Activated T-helper 2 cell treated with anti-CD3 and anti-CD28 coated beads, Interferon-gamma antibody, Interleukin-2, Interleukin-4, amounts not matched to agents 10 μg/mL and 5 μg/mL and 100 μg/mL, durations not matched to agents 14 hours and 24 hours and 36 hours (primary cell): ENCODE measurements around the gene GRB10. TPM values are rescaled to one million over a fixed set of nuclear protein-coding genes. Genes with fewer than 3 reads are reported as not detected.
A peak's percentile ranks its signal among the peaks of the same experiment; 100 is the strongest.

ENCODE experiments used
- DNase-seq: peaks from one replicate; pipeline ENCODE4 v3.0.0; 2021; ENCODE audit warnings: low spot score
- H3K27ac Mint-ChIP-seq: one replicate; pipeline ENCODE4 v1.8.0; 2021; ENCODE audit warnings: mixed read lengths
- H3K27me3 Mint-ChIP-seq: one replicate; pipeline ENCODE4 v1.8.0; 2021; ENCODE audit warnings: low read depth, mixed read lengths
- H3K36me3 Mint-ChIP-seq: one replicate; pipeline ENCODE4 v1.8.0; 2021; ENCODE audit warnings: low read depth, mixed read lengths
- H3K4me1 Mint-ChIP-seq: one replicate; pipeline ENCODE4 v1.8.0; 2021; ENCODE audit warnings: low read depth, mixed read lengths
- H3K4me3 Mint-ChIP-seq: one replicate; pipeline ENCODE4 v1.8.0; 2021; ENCODE audit warnings: low read depth, mild to moderate bottlenecking, moderate library complexity, mixed read lengths
- H3K9me3 Mint-ChIP-seq: one replicate; pipeline ENCODE4 v1.8.0; 2021; ENCODE audit warnings: mixed read lengths
- intact Hi-C: fragments of 100-400 bp; cut with micrococcal nuclease; formaldehyde crosslinking; loops from one replicate; pipeline ENCODE4 v1.15.1; 2023
- total RNA-seq: library from RNA; stranded (reverse); gene quantifications from 2 replicates; pipeline ENCODE4 v1.2.3, GENCODE V29; 2022

GRB10 gene
- total RNA-seq, 1 donor from 2014 or later: 2.3 TPM

GRCh38 chr7:50610521-50611277 is 172.0 kb downstream of the GRB10 start:
- intact Hi-C loops: loop anchor here (2.0 to 5.0 kb wide), 6 partner anchors 16 to 512 kb away; no protein-coding TSS in a partner anchor
- H3K36me3 Mint-ChIP-seq: peaks cover 14% of the 10 kb centered on the region
- peak; percentile 47 for DNase-seq
- H3K4me1 Mint-ChIP-seq: peaks cover 45% of the 10 kb centered on the region
- no peak overlapping the region for H3K4me3 Mint-ChIP-seq
- H3K9me3 Mint-ChIP-seq: peaks cover 12% of the 10 kb centered on the region
- H3K27me3 Mint-ChIP-seq: no peaks in the 10 kb centered on the region
- H3K27ac Mint-ChIP-seq: no peak overlapping the region

- no peak overlapping the region for H3K4me3 Mint-ChIP-seq
- peaks cover 37% of the 10 kb centered on the region for H3K4me1 Mint-ChIP-seq
- intact Hi-C loops: no loop called here
- H3K9me3 Mint-ChIP-seq: peaks cover 12% of the 10 kb centered on the region
- H3K27ac Mint-ChIP-seq: no peak overlapping the region
- peaks cover 14% of the 10 kb centered on the region for H3K36me3 Mint-ChIP-seq
- no peaks in the 10 kb centered on the region for H3K27me3 Mint-ChIP-seq
- no peak for DNase-seq
Measured at GRCh38 chr7:50608196-50608906, 174.3 kb downstream of the GRB10 start.

GRCh38 chr7:50607524-50608125 is 175.1 kb downstream of the GRB10 start:
- intact Hi-C loops: no loop called here
- Mint-ChIP-seq H3K36me3 (peaks cover 14% of the 10 kb centered on the region), H3K4me3 (no peak overlapping the region), H3K27ac (no peak overlapping the region), H3K4me1 (peaks cover 32% of the 10 kb centered on the region), H3K9me3 (peaks cover 12% of the 10 kb centered on the region), H3K27me3 (no peaks in the 10 kb centered on the region)
- no peak for DNase-seq

DNA sequence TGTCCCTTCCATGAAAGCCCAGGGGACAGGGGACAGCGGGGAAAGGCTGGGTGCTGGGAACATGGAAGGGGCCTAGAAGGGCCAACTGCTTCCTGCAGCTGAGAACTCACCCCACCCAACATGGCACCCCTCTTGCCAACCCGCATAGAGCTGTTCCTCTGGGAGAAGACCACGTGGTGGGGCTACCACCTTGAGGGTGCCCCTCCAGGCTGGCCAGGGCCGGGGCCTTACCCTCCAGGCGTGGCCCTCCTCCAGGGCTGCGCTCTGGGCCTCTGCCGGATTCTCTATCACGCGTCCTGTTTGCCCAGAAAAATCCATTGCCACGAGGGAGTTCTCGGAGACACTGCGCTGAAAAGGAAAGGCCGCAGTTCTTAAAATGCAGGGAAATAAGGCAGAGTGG is 177.6 kb downstream of the GRB10 start:
- peaks cover 13% of the 10 kb centered on the region for H3K36me3 Mint-ChIP-seq
- H3K4me3 Mint-ChIP-seq: no peak overlapping the region
- no peak for DNase-seq
- H3K27me3 Mint-ChIP-seq: no peaks in the 10 kb centered on the region
- intact Hi-C loops: no loop called here
- H3K27ac Mint-ChIP-seq: no peak overlapping the region
- H3K4me1 Mint-ChIP-seq: peaks cover 23% of the 10 kb centered on the region
- peaks cover 12% of the 10 kb centered on the region for H3K9me3 Mint-ChIP-seq

- Mint-ChIP-seq H3K27me3 (no peaks in the 10 kb centered on the region), H3K36me3 (peaks cover 14% of the 10 kb centered on the region), H3K9me3 (peaks cover 9% of the 10 kb centered on the region), H3K4me3 (no peak overlapping the region), H3K4me1 (peaks cover 20% of the 10 kb centered on the region), H3K27ac (no peak overlapping the region)
- DNase-seq: no peak
- intact Hi-C loops: no loop called here
Measured at GRCh38 chr7:50603287-50603686, 179.4 kb downstream of the GRB10 start.

- no peak for DNase-seq
- Mint-ChIP-seq H3K9me3 (no peaks in the 10 kb centered on the region), H3K36me3 (peaks cover 10% of the 10 kb centered on the region), H3K27ac (no peak overlapping the region), H3K4me3 (no peak overlapping the region), H3K4me1 (peaks cover 40% of the 10 kb centered on the region), H3K27me3 (no peaks in the 10 kb centered on the region)
- intact Hi-C loops: loop anchor here (5.0 to 10.0 kb wide), 4 partner anchors 63 to 225 kb away; no protein-coding TSS in a partner anchor
Measured at GRCh38 chr7:50599385-50599784, 183.3 kb downstream of the GRB10 start.

DNA sequence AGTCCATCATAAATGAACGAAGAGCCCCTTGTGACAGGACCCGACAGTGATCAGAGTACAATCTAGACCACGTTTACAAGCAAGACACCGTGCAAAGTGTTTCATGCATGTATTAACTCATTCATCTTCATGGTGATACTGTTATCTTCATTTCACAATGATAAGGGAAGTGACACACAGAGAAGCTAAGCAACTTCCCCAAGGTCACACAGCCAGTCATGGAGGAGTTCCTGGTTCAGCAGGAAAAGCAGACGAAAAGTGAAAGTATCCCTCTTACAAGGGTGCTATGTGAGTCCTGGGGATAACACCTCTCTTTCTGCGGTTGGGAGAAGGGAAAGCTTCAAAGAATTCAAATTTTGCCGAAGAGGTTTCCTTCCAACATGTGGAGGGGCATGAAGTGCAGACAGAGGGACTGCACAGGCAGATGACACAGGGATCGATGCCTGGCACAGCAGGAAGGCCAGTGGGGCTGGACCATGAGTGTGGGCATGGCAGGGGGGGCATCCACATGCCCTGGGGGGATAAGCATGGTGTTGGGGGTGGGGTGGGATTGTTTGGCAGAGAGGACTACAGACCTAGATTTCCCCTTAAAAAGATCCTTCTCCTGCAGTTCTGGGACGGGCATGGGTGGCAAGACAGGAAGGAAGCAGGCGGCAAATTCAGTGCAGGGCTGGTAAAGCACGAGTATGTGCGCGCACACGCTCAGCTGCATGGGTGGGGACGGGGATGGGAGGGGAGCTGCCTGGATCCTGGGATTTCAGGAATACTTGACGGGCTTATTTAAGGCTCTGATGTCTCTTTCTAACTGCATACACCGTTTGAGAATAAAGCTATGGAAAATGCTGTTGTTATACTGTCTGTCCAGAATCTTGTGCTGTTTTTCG is 184.0 kb downstream of the GRB10 start:
- intact Hi-C loops: loop anchor here (5.0 to 10.0 kb wide), 4 partner anchors 64 to 226 kb away; no protein-coding TSS in a partner anchor
- DNase-seq: no peak
- H3K27me3 Mint-ChIP-seq: no peaks in the 10 kb centered on the region
- peaks cover 47% of the 10 kb centered on the region for H3K4me1 Mint-ChIP-seq
- H3K36me3 Mint-ChIP-seq: peaks cover 10% of the 10 kb centered on the region
- H3K9me3 Mint-ChIP-seq: no peaks in the 10 kb centered on the region
- H3K27ac Mint-ChIP-seq: no peak overlapping the region
- H3K4me3 Mint-ChIP-seq: no peak overlapping the region

GRCh38 chr7:50596484-50596883 is 186.2 kb downstream of the GRB10 start:
- Mint-ChIP-seq H3K9me3 (no peaks in the 10 kb centered on the region), H3K36me3 (peaks cover 16% of the 10 kb centered on the region), H3K27ac (peak overlapping the region; percentile 54), H3K27me3 (no peaks in the 10 kb centered on the region), H3K4me1 (peaks cover 55% of the 10 kb centered on the region), H3K4me3 (no peak overlapping the region)
- DNase-seq: no peak
- intact Hi-C loops: loop anchor here (5.0 to 10.0 kb wide), 4 partner anchors 64 to 228 kb away; no protein-coding TSS in a partner anchor

DNA sequence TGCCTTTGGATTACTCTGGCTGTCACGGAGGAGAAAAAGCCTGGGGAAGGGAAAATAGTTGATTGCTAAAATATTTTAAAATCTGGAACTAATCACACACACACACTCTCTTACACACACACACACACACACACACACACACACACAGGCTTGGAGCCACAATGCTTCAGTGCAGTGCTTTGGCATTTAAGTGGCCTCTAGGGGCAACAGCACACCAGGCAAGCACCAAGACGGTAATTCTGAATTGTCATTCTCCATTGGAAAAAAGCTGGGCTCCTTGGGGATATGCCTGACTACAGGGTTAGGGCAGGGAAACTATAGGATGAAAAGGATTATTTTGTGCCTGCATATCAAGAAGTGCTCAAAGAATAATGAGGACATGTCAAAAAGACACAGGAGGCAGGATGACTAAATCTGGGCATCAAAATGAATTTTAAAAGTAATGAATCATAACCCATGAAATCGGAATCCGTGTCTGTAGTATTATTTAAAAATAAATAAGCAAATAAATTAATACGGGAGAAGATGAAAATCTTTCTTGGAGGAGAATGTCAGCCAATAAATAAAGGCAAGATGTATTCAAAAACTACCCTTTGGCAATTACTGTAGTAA is 187.1 kb downstream of the GRB10 start:
- Mint-ChIP-seq H3K27me3 (no peaks in the 10 kb centered on the region), H3K4me1 (peaks cover 58% of the 10 kb centered on the region), H3K9me3 (no peaks in the 10 kb centered on the region), H3K4me3 (no peak overlapping the region), H3K27ac (peak overlapping the region; percentile 75), H3K36me3 (peaks cover 16% of the 10 kb centered on the region)
- no peak for DNase-seq
- intact Hi-C loops: loop anchor here (1.0 to 10.0 kb wide), 6 partner anchors 15 to 229 kb away; no protein-coding TSS in a partner anchor

- intact Hi-C loops: loop anchor here (1.0 to 10.0 kb wide), 6 partner anchors 16 to 230 kb away; no protein-coding TSS in a partner anchor
- DNase-seq: no peak
- Mint-ChIP-seq H3K27me3 (no peaks in the 10 kb centered on the region), H3K4me1 (peaks cover 61% of the 10 kb centered on the region), H3K9me3 (no peaks in the 10 kb centered on the region), H3K4me3 (no peak overlapping the region), H3K27ac (peak overlapping the region; percentile 75), H3K36me3 (peaks cover 21% of the 10 kb centered on the region)
Measured at GRCh38 chr7:50594734-50595485, 187.8 kb downstream of the GRB10 start.

DNA sequence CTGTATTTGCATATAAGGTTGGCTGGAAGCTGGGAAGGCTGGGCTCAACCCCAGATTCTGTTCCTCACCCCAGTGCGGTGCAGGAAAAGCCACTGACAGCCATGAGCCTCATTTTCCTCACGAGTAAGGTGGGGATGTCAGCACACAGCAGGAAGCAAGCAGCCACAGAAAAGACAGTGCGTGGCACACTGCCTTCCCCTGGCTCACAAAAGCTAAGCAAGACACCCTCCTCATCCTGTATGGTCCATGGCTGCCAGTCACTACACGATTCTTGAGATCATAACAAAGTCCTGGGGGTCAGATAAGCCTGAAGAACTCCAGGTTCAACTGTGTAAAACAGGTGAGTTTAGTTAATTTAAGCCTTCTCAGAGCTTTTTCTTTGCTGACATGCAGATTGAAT is 188.6 kb downstream of the GRB10 start:
- H3K9me3 Mint-ChIP-seq: no peaks in the 10 kb centered on the region
- H3K4me3 Mint-ChIP-seq: no peak overlapping the region
- H3K36me3 Mint-ChIP-seq: peaks cover 21% of the 10 kb centered on the region
- H3K27ac Mint-ChIP-seq: peak overlapping the region; percentile 7
- H3K4me1 Mint-ChIP-seq: peaks cover 69% of the 10 kb centered on the region
- no peaks in the 10 kb centered on the region for H3K27me3 Mint-ChIP-seq
- intact Hi-C loops: loop anchor here (2.0 to 10.0 kb wide), 2 partner anchors 17 to 231 kb away; no protein-coding TSS in a partner anchor
- no peak for DNase-seq
